Fibroblast of villous mesenchyme (primary cell): ENCODE data around the gene ZNF254. TPM values are rescaled to one million over a fixed set of nuclear protein-coding genes. Genes with fewer than 3 reads are reported as not detected.

Source experiments
- DNase-seq: peaks from one replicate; pipeline ENCODE4 v3.0.0-alpha.2; 2010; ENCODE audit warnings: low read depth
- H3K4me3 ChIP-seq: 2 replicates; pipeline ENCODE4 v1.5.1; 2011; ENCODE audit warnings: low read depth, mild to moderate bottlenecking, low read length
- CTCF ChIP-seq: IDR thresholded peaks from 2 replicates; pipeline ENCODE4 v1.5.1; 2012; ENCODE audit warnings: low read depth, mild to moderate bottlenecking, low read length; ENCODE audit not compliant: insufficient read depth
- total RNA-seq: library from RNA; depleted of rRNA; stranded (reverse); fragments of >200 nt; gene quantifications from 2 replicates; pipeline ENCODE4 v1.2.3, GENCODE V29; 2012

ZNF254 gene
- total RNA-seq, 1 donor, result 15.5 TPM

DNA sequence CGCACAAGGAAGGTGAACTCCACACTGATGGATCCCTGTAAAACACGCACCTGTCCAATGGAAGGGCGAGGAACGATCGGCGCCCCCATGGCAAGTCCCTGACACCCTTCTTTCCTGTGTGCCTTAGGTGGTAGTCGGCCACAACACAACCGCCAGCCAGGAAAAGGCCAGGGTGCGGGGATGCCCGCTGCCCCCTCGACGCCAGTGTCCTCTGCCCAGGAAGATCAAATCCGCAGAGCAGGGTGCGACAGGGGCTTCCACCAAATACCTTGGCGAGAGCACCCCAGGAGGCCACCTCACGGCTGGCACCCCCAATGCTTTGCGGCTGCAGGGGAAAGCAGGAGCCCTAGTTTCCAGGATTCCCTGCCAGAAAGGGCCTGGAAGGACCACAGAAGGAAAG, 91.2 kb downstream of the ZNF254 start:
- no peak for DNase-seq
- TF ChIP-seq CTCF, result no peak

More for the DNA sequence above, 91.2 kb downstream of the ZNF254 start:
- no peak overlapping the region for H3K4me3 ChIP-seq

Other genes with a start within 250 kb of the ZNF254 start
- gene ZNF726, start 172.3 kb upstream of the ZNF254 start, total RNA-seq, result 4.3 and 4.5 TPM in 2 replicates